Thyroid gland (tissue), 4 donors: Measurements from ENCODE around the gene ZFHX3. TPM values are rescaled to one million over a fixed set of nuclear protein-coding genes. Genes with fewer than 3 reads are reported as not detected.
A peak's percentile ranks its signal among the peaks of the same experiment; 100 is the strongest.

Experiments
- DNase-seq, 2 donors: peaks; one replicate each; pipeline ENCODE4 v3.0.0-alpha.2; 2019
- H3K27ac ChIP-seq, 3 donors: fragments of 200-600 bp; sonication (generic); 1 replicate in 2 of 3; 2 replicates in 1 of 3; pipeline ENCODE4 v1.5.1; 2016 to 2019; ENCODE audit warnings: mild to moderate bottlenecking in 1 of 3, moderate library complexity in 1 of 3
- H3K27me3 ChIP-seq: fragments of 200-600 bp; sonication (generic); one replicate; pipeline ENCODE4 v1.5.1; 2019
- H3K36me3 ChIP-seq, 2 donors: fragments of 200-600 bp; sonication (generic); one replicate each; pipeline ENCODE4 v1.5.1; 2016 to 2019
- H3K4me1 ChIP-seq, 2 donors: fragments of 200-600 bp; sonication (generic); one replicate each; pipeline ENCODE4 v1.5.1; 2017 to 2019
- H3K4me3 ChIP-seq, 3 donors: fragments of 200-600 bp; sonication (generic); replicated peaks in 1 of 3; 1 replicate in 2 of 3; 2 replicates in 1 of 3; pipeline ENCODE4 v1.5.1; 2016; ENCODE audit warnings: mild to moderate bottlenecking in 1 of 3
- H3K9me3 ChIP-seq: fragments of 200-600 bp; sonication (generic); one replicate; pipeline ENCODE4 v1.5.1; 2017
- POLR2A ChIP-seq, 2 donors: fragments of 450-650 bp; IDR thresholded peaks; one replicate each; pipeline ENCODE4 v1.6.1; 2017; ENCODE audit warnings: antibody characterized with exemption in 2 of 2, mild to moderate bottlenecking in 2 of 2, moderate library complexity in 1 of 2
- WGBS, 2 donors: methylation state at CpG; one replicate each; pipeline ENCODE4 v1.1.5; 2017; 5-methylcytosine and 5-hydroxymethylcytosine counted together
- intact Hi-C: fragments of 100-400 bp; cut with DNase I; formaldehyde crosslinking; loops from one replicate; pipeline ENCODE4 v1.15.1; 2023
- total RNA-seq, 4 donors: library from RNA; depleted of rRNA; stranded (reverse); fragments of >200 nt; gene quantifications; one replicate each; pipeline ENCODE4 v1.2.3, GENCODE V29; 2016
- TF ChIP-seq, protein P1 (sequence below), 6 experiments: fragments of 200-600 bp in 3 of 6; fragments of 450-650 bp in 3 of 6; sonication (generic) in 3 of 6; IDR thresholded peaks; one replicate each; pipeline ENCODE4 v1.5.1; 2016 to 2019; ENCODE audit warnings: antibody characterized with exemption in 6 of 6, mild to moderate bottlenecking in 2 of 6, inconsistent platforms in 1 of 6, moderate library complexity in 1 of 6

Gene ZFHX3
- total RNA-seq, 4 donors from 2014 or later = 27.4 to 92.9 (median 45.5) TPM

DNA sequence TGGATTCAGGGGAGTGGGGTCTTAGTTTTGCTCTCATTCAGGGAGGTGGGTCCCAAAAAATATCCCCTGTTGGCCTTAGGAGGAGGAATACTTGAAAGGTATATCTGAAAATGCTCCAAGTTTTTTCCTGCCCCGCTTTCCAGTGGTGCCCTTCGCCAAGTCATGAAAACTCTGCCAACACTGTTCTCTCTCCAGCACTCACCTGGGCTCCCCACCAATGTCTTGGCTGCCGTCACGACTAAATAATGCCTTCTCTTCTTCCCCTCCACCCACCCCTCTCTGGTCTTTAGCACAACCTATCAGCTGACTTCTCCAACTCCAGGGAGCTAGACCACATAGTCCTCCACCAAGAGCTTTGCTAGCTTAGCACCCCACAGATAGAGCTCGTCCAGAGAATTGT, 30.6 kb downstream of the ZFHX3 start:
- Histone ChIP-seq H3K27me3 (no peaks in the 10 kb centered on the region), H3K27ac (peak overlapping the region; percentile 89 to 95 (median 92)), H3K4me3 (no peak overlapping the region), H3K4me1 (peaks cover 85% of the 10 kb centered on the region in 2 donors), H3K36me3 (no peaks in the 10 kb centered on the region), H3K9me3 (no peaks in the 10 kb centered on the region)
- peak in 1 of 2 donors; percentile 27 for TF ChIP-seq POLR2A (IDR thresholded peaks at IDR 0.05)
- TF ChIP-seq, protein P1, sequence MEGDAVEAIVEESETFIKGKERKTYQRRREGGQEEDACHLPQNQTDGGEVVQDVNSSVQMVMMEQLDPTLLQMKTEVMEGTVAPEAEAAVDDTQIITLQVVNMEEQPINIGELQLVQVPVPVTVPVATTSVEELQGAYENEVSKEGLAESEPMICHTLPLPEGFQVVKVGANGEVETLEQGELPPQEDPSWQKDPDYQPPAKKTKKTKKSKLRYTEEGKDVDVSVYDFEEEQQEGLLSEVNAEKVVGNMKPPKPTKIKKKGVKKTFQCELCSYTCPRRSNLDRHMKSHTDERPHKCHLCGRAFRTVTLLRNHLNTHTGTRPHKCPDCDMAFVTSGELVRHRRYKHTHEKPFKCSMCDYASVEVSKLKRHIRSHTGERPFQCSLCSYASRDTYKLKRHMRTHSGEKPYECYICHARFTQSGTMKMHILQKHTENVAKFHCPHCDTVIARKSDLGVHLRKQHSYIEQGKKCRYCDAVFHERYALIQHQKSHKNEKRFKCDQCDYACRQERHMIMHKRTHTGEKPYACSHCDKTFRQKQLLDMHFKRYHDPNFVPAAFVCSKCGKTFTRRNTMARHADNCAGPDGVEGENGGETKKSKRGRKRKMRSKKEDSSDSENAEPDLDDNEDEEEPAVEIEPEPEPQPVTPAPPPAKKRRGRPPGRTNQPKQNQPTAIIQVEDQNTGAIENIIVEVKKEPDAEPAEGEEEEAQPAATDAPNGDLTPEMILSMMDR (IDR thresholded peaks at IDR 0.05) = no peak
- 45 to 51% methylated on average over 5 of the region's 5 CpGs for WGBS, 2 donors
- peak; percentile 69 to 70 for DNase-seq
- intact Hi-C loops = no loop called here

DNA sequence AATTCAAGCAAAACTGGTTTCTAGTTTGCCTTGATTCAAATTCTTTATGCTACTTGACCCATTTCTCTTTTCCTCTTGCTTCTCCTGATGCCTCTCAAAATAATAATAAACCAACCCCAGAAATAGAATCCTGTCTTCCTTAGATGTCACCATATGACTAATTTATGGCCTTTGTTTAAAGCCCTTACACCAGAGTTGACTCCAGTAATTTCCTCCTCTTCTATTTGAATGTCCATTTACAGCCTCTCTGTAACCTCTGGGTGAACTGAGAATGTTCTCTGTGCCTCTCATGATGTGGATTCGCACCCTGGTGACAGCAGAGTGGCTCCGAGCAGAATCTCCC, 31.5 kb downstream of the ZFHX3 start:
- H3K4me3 ChIP-seq = no peak overlapping the region
- H3K27me3 ChIP-seq = no peaks in the 10 kb centered on the region
- no peaks in the 10 kb centered on the region for H3K9me3 ChIP-seq
- TF ChIP-seq, protein P1 (IDR thresholded peaks at IDR 0.05) = no peak
- no peak for TF ChIP-seq POLR2A (IDR thresholded peaks at IDR 0.05)
- peaks cover 85 to 86% of the 10 kb centered on the region in 2 donors for H3K4me1 ChIP-seq
- H3K27ac ChIP-seq = peak overlapping the region; percentile 89 to 95 (median 92)
- intact Hi-C loops = no loop called here
- H3K36me3 ChIP-seq = no peaks in the 10 kb centered on the region
- DNase-seq = no peak
- 27 to 42% methylated on average over 2 of the region's 2 CpGs for WGBS, 2 donors

DNA sequence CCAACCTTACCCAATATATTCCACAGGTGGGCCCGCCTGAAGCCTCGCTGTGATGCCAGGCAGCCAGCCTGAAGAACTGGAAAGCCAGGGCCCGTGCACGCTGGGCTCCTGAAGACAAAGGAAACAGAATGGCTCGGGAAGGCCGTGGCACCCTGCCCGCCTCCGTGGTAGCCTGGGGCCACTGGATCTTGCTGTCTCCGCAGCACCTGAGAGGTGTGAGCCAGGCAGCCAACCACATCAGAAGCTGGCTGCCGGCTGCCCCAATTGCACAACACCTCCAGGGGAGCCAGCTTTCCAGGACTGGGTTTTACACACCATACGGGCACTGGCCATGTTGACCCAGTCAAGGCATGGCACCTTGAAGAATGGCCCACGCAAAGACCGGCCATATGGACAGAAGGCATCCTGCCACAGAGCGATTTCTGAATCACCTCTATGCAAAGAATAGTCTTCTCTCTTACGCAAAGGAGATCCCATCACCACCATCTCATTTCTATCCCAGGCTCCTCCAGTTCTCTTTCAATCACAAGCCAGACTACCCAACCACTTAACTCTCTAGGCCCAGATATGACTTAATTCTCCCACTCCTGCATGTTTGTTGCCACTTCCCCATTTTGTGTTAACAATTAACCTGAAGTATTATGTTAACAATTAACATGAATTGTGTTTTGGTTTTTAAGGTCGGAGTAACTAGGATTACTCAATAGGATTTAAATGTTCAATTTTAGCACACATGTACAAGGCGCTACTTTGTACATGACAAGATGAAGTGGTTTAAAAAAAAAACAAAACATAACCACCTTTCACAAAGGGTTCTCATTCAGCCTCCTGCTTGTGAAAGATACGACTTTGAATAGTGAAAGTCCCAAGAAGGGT, 32.1 kb downstream of the ZFHX3 start:
- H3K36me3 ChIP-seq = no peaks in the 10 kb centered on the region
- intact Hi-C loops = no loop called here
- H3K27me3 ChIP-seq = no peaks in the 10 kb centered on the region
- H3K4me1 ChIP-seq = peaks cover 79 to 81% of the 10 kb centered on the region in 2 donors
- H3K4me3 ChIP-seq = no peak overlapping the region
- peak in 1 of 2 donors; percentile 23 for TF ChIP-seq POLR2A (IDR thresholded peaks at IDR 0.05)
- TF ChIP-seq, protein P1 (IDR thresholded peaks at IDR 0.05) = no peak
- WGBS, 2 donors = 58 to 65% methylated on average over 13 to 17 of the region's 18 CpGs
- peak overlapping the region; percentile 89 to 95 (median 92) for H3K27ac ChIP-seq
- no peaks in the 10 kb centered on the region for H3K9me3 ChIP-seq
- peak; percentile 88 to 92 for DNase-seq

- Histone ChIP-seq H3K9me3 (no peaks in the 10 kb centered on the region), H3K36me3 (no peaks in the 10 kb centered on the region), H3K27me3 (no peaks in the 10 kb centered on the region), H3K4me3 (no peak overlapping the region), H3K4me1 (peaks cover 68 to 72% of the 10 kb centered on the region in 2 donors), H3K27ac (peak overlapping the region in 2 of 3 donors; percentile 92 to 95)
- WGBS, 2 donors = 94 to 95% methylated on average over 3 of the region's 3 CpGs
- intact Hi-C loops = no loop called here
- TF ChIP-seq POLR2A (IDR thresholded peaks at IDR 0.05) = no peak
- TF ChIP-seq, protein P1 (IDR thresholded peaks at IDR 0.05) = no peak
- no peak for DNase-seq
Measured at GRCh38 chr16:73014768-73015167, 33.2 kb downstream of the ZFHX3 start.

DNA sequence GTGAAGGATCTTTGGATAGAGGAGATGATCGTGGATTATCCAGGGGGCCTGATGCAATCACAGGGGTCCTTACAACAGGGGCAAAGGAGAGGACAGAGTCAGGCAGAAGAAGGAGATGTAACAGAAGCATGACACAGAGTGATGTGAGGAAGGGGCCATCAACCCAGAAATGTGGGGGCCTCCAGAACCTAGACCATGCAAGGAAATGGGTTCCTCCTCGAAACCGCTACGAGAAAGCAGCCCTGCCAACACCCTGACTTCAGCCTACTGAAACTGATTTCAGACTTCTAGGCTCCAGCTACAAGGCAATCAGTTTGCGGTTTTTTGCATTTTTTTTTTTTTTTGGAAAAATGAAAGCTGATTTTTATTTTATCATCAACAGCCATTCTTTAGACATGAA, 34.0 kb downstream of the ZFHX3 start:
- no peaks in the 10 kb centered on the region for H3K27me3 ChIP-seq
- intact Hi-C loops = no loop called here
- no peak overlapping the region for H3K4me3 ChIP-seq
- no peak for DNase-seq
- H3K4me1 ChIP-seq = peaks cover 60 to 64% of the 10 kb centered on the region in 2 donors
- TF ChIP-seq POLR2A (IDR thresholded peaks at IDR 0.05) = no peak
- TF ChIP-seq, protein P1 (IDR thresholded peaks at IDR 0.05) = no peak
- H3K9me3 ChIP-seq = no peaks in the 10 kb centered on the region
- 97 to 100% methylated on average over 5 of the region's 5 CpGs for WGBS, 2 donors
- peak overlapping the region in 1 of 3 donors; percentile 46 for H3K27ac ChIP-seq
- no peaks in the 10 kb centered on the region for H3K36me3 ChIP-seq
